Suppressor macrophage treated with lipopolysaccharide for 4 hours (primary cell): ENCODE results near the gene TMEM156.
"Not testable (repeated sequence)": the region's sequence is repeated elsewhere in the genome, so short reads cannot be mapped to it uniquely, and the experiment has no call there.

Source experiments
- DNase-seq: peaks from one replicate; pipeline ENCODE4 v3.0.0-alpha.2; 2020

Gene TMEM156

DNA sequence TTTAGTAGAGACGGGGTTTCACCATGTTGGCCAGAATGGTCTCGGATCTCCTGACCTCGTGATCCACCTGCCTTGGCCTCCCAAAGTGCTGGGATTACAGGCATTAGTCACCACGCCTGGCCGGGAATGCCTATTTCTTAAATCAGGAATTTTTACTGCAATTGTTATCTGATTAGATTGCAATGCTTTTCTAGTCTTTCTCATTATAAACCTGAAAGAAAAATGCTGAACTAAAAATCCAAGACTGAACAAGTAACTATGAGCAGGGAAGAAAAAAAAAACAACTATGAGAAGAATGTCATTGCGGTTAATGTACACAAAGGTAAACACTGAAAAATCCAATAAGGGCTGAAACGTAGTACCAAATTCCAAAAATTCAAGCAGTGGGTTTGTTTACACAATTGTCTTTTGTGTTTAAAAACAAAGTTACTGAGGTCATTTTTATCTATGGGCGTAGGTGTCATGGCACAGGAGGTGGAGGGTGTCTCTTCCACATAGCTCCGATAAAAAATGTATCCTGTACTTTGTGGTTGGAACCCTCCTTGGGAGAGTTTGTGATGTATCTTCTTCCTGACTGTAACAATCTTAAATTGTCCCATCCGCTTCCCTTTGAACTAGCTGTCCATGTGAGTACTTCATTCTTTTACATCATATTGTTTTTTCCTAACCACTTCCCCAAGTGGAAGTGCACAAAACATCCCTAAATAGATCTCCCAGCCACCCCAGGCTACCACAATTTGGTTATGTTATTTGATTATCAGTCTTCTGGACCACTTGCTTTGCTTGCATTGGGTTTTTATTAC is 11.1 kb upstream of the TMEM156 start:
- peak; percentile 46 for DNase-seq

DNA sequence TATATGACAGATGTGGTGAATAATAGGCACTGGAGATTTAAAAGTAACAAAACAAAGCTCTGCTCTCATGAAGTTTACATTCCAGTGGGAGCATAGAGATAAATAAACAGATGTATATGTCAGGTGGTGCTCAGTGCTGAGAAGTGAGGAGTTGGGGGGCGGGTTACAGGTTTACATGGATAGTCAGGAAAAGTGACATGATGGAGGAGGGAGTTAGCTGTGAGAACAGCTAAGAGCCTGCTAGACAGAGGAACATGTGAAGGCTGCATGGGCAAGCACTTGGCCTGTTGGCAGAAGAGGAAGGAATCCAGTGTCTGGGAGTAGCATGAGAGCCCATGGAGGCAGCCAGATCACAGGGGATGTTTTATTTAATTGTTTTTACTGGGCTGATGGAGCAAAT is 10.2 kb upstream of the TMEM156 start:
- DNase-seq, result no peak

DNA sequence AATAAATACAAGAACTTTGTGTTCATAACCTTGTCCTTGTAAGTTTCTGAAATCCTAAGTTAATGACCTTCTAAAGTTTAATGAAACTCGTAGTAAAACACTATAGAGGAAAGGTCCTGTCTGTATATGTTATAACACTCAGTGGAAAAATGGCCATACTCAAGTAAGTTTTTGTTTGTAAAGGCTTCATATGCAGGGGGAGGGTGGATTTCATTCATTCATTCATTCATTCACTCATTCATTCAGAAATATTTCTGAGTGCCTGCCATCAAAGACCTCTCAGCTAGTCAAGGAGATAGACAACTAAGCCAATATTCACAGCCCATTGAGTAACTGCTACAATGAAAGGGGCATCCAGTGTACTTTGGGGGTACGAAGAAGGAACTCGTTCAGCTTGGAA is 6.9 kb upstream of the TMEM156 start:
- DNase-seq, result no peak

DNA sequence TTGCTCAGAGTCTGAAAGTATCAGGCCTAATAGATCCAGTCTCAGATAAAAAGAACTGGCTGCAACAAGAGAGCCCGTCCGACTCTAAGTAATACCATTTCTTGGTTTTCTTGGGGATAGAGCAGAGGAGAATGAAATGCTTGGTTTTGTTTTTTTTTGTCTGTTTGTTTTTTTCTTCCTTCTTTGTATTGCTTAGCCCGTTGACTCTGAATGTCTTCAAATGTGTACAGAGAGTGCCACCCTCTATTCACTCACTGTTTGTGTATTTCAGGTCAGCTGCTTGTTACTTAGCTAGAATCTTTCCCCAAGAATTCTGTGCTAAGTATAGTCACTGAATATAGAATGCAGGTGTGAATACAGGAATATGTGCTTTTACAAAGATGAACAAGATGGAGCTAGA is 5.7 kb upstream of the TMEM156 start:
- no peak for DNase-seq

DNA sequence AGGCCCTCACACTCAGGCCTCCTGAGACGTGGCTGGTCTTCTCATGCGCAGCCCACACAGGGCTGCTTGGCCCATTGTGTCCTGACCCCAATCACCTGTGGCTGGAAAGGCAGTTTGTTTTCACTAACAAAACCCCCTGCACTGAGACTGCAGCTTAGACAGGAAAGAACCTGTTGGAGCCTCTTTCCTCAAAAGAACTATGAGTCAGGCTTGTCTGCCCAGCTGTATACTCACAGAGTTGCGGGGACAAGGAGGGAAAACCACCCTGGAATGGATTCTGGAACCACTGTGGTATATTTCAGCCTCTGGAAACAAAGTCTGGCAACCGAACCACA is 5.2 kb upstream of the TMEM156 start:
- DNase-seq, result no peak

DNA sequence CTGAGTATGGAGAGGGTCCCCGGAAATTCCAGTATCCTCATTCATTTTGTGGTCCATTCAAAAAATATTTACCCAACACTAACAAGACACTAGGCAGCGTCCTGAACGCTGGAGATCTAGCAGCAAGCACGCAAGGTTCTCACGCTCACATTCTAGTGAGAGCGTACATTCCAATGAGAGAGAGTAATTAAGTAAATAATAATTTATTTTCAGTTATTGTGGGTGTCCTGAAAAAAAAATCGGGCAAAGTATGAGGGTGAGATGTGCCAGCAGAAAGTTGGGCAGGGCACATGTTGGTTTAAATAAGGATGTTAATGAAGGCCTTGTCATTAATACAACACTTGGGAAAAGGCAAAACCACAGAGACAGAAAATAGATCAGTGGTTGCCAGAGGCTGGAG is 4.0 kb upstream of the TMEM156 start:
- no peak for DNase-seq

DNA sequence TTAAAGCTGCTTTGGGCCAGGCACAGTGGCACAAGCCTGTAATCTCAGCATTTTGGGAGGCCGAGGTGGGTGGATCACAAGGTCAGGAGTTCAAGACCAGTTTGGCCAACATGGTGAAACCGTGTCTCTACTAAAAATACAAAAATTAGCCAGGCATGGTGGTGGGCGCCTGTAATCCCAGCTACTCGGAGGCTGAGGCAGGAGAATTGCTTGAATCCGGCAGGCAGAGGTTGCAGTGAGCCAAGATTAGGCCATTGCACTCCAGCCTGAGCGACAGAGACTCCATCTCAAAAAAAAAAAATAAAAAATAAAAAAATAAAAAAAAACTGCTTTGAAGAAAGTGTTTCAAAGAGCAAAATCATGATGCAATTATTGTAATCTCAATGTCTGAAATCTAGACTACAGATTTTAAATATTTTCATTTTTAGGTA is 604 bp downstream of the TMEM156 start:
- DNase-seq, result not testable (repeated sequence)

DNA sequence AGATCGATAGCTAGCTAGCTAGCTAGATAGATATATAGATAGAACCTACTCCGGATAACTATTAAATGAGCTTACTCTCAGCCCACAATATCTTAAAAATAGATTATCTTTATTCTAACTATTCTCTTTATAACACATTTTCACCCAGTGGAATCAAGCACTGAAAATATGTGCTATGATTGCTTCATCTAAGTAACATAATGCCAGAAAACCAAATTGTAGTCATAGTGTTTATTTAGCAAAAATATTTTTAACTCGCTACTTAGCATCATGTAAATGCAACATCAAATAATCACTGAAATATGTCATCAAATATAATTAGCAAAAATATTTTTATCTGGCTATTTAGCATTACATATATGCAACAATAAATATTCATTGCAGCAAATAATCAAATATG is 1.5 kb downstream of the TMEM156 start:
- DNase-seq, result no peak

DNA sequence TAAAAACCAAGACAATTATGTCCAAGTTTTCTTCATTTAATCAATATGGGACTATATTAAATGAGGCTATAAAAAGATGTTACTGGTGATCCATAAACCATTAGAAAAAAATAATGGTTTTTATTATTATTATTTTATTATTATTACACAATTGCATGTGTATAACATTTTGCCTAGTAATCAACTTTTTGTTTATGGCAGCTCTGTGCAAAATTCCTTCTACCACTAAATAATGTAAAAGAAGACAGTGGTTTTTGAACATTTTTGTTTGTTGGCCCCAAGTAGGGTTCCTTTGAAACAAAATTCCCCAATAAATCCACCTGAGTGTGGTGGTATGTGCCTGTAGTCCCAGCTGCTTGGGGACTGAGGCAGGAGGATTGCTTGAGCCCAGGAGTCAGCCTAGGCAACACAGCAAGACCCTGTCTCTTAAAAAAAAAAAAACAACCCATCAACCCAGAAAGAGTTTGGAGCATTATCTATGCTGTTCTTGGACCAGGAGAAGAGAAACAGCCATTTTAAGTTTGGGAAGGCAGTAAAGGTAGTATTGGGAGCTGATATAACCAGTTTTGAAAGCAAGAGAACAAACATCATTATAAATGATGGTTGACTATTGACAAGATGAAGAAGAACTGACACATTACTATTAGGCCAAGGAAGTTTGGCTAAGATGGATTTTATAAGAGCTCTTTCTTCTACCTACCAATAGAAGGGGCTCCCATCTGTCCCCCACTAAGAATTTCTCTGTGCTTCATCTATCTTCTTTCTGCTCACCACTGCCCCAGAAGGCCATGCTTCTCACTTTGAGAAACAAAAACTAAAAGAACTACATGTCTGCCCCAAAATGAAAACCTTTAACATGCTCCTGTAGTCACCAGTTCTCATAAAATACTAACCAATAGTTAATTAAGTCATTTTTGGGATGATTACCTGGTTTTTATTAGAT is 2.2 kb downstream of the TMEM156 start:
- no peak for DNase-seq

DNA sequence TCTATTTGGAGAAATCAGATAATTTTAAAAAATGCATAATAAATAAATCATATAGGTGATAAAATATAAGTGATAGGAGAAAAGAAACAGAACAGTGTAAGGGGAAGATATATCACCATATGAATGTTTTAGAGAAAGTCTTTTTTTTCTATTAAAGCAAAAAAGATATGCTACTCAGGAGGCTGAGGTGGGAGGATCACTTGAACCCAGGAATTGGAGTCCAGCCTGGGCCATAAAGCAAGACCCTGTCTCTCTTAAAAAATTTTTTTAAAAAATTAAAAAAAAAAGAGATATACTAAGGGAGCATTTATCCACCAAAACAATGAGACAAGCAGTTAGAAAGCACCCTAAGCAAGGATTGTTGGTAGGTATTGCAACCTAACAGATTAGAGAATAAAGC is 6.1 kb downstream of the TMEM156 start:
- no peak for DNase-seq

DNA sequence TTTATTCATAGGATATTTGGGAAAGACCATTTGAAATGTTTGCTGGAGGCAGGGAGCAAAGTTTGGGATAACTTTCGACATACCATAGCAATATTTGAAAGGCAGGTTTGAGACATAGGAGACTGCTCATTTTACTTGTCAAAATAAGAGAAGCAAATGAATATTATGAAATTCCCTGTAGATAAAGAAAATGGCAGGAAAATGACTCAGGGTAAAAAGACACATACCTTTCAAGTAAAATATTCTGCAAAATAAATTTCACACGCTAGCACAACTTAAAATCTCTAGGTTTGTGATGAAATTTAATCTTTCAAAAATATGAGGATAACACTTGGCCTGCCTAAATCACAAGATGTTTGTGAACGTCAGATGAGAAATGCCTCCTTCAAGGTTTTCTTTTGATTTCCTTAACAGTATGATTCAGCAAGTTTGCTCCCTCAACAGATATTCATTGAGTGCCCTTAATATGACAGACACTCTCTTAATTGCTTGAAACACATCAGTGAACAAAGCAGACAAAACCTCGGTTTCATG is 6.6 kb downstream of the TMEM156 start:
- DNase-seq, result no peak

DNA sequence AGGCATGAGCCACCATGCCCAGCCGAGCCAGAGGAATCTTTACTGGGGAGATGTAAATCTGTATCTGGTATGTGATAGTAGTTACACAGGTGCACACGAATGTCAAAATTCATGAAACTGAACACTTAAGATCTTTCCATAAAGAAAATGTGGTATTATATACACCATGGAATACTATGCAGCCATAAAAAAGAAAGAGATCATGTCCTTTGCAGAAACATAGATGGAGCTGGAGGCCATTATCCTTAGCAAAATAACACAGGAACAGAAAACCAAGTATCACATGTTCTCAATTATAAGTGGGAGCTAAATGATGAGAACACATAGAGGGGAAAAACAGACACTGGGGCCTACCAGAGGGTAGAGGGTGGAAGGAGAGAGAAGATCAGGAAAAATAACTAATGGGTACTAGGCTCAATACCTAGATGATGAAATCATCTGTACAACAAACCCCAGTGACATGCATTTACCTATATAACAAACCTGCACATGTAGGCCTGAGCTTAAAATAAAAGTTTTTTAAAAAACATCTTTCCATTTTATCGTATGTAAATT is 7.8 kb downstream of the TMEM156 start:
- no peak for DNase-seq

DNA sequence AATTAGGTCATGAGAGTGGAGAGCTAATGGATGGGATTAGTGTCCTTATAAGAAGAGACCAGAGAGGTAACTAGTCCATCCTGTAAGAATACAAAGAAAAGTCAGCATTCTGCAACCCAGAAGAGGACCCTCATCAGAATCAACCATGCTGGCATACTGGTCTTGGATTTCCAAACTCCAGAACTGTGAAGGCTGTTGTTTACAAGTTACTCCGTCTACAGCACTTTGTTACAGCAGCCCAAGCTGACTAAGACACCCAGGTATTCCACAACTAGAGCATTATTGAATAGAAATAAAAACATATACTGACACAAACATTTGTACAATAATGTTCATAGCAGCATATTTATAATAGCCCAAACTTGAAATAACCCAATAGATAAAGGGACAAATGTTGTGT is 9.2 kb downstream of the TMEM156 start:
- DNase-seq, result no peak

DNA sequence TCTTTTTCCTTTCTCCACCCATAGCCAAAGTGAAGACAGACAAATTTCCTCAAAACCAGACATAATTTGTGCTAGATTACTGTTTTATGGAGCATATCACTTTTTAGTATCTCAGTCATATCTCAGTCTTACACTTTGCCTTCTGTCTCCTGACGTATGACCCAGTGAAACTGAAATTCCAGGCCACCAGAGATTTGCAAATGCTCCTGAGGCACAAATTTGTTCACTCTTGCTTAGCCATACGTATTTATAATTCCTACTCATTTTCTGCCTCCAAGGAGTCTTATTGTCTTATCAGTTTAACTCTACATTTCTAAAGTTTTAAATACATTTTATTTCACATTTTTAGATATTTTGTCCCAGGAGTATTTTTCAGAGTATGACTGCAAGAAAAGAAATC is 10.0 kb downstream of the TMEM156 start:
- no peak for DNase-seq

DNA sequence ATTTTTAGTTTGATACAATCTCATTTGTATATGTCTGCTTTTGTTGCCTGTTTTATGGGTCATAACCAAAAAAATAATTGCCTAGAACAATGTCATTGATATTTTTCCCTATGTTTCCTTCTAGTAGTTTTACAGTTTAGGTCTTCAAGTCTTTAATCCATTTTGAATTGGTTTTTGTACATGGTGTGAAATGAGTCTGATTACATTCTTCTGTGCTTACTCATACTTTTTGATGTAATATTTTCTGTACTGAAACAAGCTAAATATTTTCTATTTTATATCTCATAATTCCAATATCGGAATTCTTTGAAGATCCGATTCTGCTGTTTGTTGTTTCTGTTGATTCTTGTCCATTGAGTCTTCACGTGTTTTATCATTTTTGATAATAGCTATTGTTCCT is 10.6 kb downstream of the TMEM156 start:
- no peak for DNase-seq

DNA sequence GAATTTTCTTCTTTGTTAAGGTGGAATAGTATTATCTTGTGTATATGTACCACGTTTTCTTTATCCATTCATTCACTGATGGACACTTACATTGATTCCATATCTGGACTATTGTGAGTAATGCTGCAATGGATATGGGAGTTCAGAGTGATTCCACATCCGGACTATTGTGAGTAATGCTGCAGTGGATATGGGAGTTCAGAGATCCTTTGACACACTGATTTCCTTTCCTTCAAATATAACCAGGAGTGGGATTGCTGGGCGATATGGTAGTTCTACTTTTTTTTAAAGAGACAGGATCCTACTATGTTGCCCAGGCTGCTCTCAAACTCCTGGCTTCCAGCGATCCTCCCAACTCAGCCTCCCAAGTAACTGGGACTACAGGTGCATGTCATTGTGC is 12.1 kb downstream of the TMEM156 start:
- DNase-seq, result no peak

DNA sequence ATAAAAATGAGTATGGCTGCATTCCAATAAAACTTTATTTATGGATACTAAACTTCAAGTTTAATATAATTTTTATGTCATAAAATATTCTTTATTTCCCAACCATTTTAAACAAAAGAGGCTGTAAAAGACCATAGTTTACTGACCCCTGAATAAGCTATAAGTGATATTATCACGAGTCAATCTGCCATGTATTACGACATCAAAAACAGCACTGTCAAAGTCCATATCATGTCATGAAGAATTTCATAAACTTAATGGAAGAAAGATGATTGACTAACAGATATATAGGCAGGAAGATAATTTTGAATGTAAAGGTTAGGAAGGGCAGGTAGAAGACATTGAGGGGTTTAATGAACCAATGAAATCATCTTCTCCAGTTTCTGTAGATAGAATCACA is 18.2 kb downstream of the TMEM156 start:
- no peak for DNase-seq

DNA sequence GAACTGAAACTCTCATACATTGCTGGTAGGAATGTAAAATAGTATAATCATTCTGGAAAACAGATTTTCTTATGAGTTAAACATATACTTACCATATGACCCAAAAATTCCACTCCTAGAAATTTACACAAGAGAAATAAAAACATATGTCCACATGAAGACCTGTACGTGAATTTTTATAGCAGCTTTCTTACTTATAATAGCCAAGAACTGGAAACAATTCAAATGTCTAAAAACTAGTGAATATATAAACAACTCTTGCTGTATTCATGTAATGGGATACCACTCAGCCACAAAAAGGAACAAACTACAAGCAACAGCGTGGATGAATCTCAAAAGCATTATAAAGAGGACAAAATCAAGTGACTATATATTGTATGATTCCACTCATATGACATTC is 27.5 kb downstream of the TMEM156 start:
- no peak for DNase-seq

DNA sequence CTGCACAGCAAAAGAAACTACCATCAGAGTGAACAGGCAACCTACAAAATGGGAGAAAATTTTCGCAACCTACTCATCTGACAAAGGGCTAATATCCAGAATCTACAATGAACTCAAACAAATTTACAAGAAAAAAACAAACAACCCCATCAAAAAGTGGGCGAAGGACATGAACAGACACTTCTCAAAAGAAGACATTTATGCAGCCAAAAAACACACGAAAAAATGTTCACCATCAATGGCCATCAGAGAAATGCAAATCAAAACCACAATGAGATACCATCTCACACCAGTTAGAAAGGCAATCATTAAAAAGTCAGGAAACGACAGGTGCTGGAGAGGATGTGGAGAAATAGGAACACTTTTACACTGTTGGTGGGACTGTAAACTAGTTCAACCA is 30.2 kb downstream of the TMEM156 start:
- DNase-seq, result not testable (repeated sequence)

DNA sequence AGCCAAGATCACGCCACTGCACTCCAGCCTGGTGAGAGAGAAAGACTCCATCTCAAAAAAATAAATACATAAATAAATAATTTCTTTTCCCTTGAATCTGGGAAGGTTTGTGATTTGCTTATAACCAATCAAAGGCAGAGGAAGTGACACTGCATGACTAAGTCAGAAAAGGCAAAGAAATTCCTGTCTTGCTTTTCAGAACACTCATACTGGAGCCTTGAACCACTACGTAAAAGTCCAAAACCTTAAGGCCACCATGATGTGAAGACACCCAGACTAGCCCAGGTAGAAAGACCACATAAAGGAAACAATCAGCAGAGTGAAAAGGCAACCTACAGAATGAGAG is 36.6 kb downstream of the TMEM156 start:
- no peak for DNase-seq

DNA sequence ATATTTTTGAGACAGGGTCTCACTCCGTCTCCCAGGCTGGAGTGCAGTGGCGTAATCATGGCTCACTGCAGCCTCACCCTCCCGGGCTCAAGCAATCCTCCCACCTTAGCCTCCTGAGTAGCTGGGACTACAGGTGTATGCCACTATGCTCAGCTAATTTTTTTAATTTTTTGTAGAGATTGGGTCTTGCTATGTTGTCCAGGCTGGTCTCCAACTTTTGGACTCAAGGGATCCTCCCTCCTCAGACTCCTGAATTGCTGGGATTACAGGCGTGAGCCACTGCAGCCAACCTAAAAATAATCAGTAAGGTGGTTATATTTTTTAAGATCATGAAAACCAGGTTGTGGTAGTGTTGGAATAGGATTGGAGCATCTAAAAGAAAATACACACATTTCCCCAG is 38.1 kb downstream of the TMEM156 start:
- DNase-seq, result no peak

DNA sequence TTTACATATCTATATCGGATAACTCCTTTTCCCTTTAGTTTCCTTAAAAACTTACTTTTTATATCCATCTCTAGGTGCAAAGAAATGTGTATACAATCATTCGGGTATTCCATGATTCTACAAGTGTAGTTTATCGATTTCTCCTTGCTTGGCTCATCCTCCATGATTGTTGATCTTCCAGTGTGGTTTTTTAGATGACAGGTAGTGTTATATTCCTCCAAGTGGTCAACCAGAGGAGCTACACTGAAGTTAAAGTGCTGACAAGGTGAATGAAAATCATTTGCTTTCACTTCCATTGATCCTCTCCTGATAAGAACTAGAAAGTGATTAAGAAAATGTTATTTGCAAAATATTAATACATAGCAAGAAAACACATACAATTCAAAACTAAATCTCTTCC is 38.5 kb downstream of the TMEM156 start:
- DNase-seq, result no peak

DNA sequence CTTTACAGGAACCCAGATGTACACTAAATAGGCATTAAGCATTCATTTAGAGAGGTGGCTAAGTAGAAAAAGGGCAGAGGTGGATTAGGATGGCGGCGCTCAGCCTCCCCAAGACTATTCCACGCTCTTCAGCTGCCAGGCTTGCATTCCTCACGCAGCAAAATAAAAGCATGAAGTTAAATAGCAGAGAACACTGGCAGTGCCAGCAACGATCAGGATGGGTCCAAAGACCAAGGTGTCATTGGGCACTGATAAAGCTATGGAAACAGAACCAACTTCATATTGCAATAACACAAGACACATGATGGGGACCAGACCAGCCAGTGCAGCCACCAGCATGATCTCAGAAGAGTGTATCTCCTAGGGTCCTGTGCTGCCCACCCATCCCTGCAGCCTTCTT is 42.0 kb downstream of the TMEM156 start:
- no peak for DNase-seq

DNA sequence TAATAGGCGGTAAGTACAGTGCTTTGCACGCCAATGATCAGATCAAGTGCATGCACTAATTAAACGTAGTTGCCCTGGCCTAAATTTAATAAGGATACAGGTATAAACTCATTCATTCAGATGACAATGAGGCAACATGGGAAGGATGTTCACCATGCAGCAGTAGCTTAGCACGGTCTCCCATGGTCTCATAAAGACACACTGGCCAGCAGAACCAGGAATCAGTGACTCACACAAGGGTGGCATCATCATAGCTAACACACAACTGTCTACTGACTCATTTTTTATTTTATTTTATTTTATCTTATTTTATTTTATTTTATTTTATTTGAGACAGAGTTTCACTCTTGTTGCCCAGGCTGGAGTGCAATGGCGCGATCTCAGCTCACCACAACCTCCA is 42.7 kb downstream of the TMEM156 start:
- DNase-seq, result peak; percentile 42
